CD4-positive, CD25-positive, alpha-beta regulatory T cell (primary cell): ENCODE results near the gene GRM8. TPM values are rescaled to one million over a fixed set of nuclear protein-coding genes. Genes with fewer than 3 reads are reported as not detected.

Source experiments
- ATAC-seq, 2 donors: fragments of 150-1000 bp; cut with Tn5 transposase; one replicate each; pipeline ENCODE4 v1.10.0; 2021; ENCODE audit warnings: low read depth in 2 of 2, moderate number of reproducible peaks in 2 of 2, moderate library complexity in 1 of 2
- DNase-seq, 3 donors: peaks; one replicate each; pipeline versions ENCODE4 v3.0.0 to v3.0.0-alpha.2; 2012 to 2022; ENCODE audit warnings: mixed read lengths in 1 of 3
- H3K27ac ChIP-seq: one replicate; pipeline ENCODE4 v1.7.0; 2013; ENCODE audit warnings: mild to moderate bottlenecking, low read length; ENCODE audit not compliant: insufficient read depth, poor library complexity, severe bottlenecking
- H3K27me3 ChIP-seq: one replicate; pipeline ENCODE4 v1.7.0; 2013; ENCODE audit warnings: low read length; ENCODE audit not compliant: control insufficient read depth, insufficient read depth
- H3K36me3 ChIP-seq: one replicate; pipeline ENCODE4 v1.7.0; 2013; ENCODE audit warnings: mild to moderate bottlenecking, low read length, moderate library complexity; ENCODE audit not compliant: control insufficient read depth, insufficient read depth
- H3K4me1 ChIP-seq: 2 replicates; pipeline ENCODE4 v1.7.0; 2013; ENCODE audit warnings: mild to moderate bottlenecking, low read length; ENCODE audit not compliant: insufficient read depth, control insufficient read depth, poor library complexity, severe bottlenecking
- H3K4me3 ChIP-seq: one replicate; pipeline ENCODE4 v1.7.0; 2013; ENCODE audit warnings: low read depth, mild to moderate bottlenecking, low read length, moderate library complexity
- H3K9me3 ChIP-seq, 2 experiments: 1 replicate in 1 of 2; 2 replicates in 1 of 2; pipeline ENCODE4 v1.7.0; 2013; ENCODE audit warnings: low read length in 2 of 2, mild to moderate bottlenecking in 1 of 2, moderate library complexity in 1 of 2; ENCODE audit not compliant: control insufficient read depth in 2 of 2
- H3K27ac Mint-ChIP-seq, 3 donors: one replicate each; pipeline ENCODE4 v1.8.0; 2020 to 2022; ENCODE audit warnings: mild to moderate bottlenecking in 3 of 3, mixed read lengths in 3 of 3, moderate library complexity in 2 of 3
- H3K27me3 Mint-ChIP-seq: one replicate; pipeline ENCODE4 v1.8.0; 2022; ENCODE audit warnings: mild to moderate bottlenecking, mixed read lengths
- H3K36me3 Mint-ChIP-seq: one replicate; pipeline ENCODE4 v1.8.0; 2020; ENCODE audit warnings: mixed read lengths
- H3K4me1 Mint-ChIP-seq, 4 donors: one replicate each; pipeline ENCODE4 v1.8.0; 2020 to 2022; ENCODE audit warnings: mixed read lengths in 4 of 4, mild to moderate bottlenecking in 1 of 4
- H3K4me3 Mint-ChIP-seq, 4 donors: one replicate each; pipeline ENCODE4 v1.8.0; 2020 to 2022; ENCODE audit warnings: mild to moderate bottlenecking in 4 of 4, mixed read lengths in 4 of 4, moderate library complexity in 3 of 4
- H3K9me3 Mint-ChIP-seq, 7 donors: one replicate each; pipeline ENCODE4 v1.8.0; 2020 to 2022; ENCODE audit warnings: mixed read lengths in 7 of 7, mild to moderate bottlenecking in 3 of 7, moderate library complexity in 2 of 7
- polyA plus RNA-seq, 4 donors: library from polyadenylated mRNA; unstranded; fragments of 300-500 nt; fragmentation: Illumina TruSeq; gene quantifications; one replicate each; pipeline ENCODE4 v1.2.3, GENCODE V29; 2021
- total RNA-seq: library from RNA; stranded (reverse); gene quantifications from one replicate; pipeline ENCODE4 v1.2.3, GENCODE V29; 2022

GRM8 gene
- total and polyA plus RNA-seq, 5 donors from 2014 or later = not detected

DNA sequence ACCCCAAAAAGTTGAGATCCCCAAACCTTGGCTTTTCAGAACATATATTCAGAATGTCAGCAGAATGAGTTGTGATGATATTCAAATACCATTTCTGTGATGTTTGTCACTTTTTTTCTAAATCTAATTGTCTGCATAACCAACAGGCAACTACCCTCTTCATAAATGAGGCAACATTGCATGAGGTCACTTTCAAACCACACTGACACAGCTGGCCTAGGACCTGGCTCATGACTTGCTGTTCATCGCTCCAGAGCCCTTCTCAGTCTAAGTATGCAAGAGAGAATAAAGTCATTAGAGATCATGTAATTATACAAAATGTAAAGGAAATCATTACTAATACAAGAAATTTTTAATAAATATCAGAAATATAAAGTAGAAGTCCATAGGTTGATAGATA lies 681.9 kb downstream of the GRM8 start:
- Histone ChIP-seq H3K9me3 (peaks cover 0 to 2% of the 10 kb centered on the region in 2 experiments), H3K4me1 (no peaks in the 10 kb centered on the region), H3K27me3 (no peaks in the 10 kb centered on the region), H3K4me3 (no peak overlapping the region), H3K27ac (no peak overlapping the region), H3K36me3 (no peaks in the 10 kb centered on the region)
- ATAC-seq = no peak
- Mint-ChIP-seq H3K36me3 (no peaks in the 10 kb centered on the region), H3K4me3 (no peak overlapping the region), H3K4me1 (no peaks in the 10 kb centered on the region), H3K27me3 (no peaks in the 10 kb centered on the region), H3K9me3 (peaks cover 0 to 11% (median 1%) of the 10 kb centered on the region in 7 donors), H3K27ac (no peak overlapping the region)
- DNase-seq = no peak

DNA sequence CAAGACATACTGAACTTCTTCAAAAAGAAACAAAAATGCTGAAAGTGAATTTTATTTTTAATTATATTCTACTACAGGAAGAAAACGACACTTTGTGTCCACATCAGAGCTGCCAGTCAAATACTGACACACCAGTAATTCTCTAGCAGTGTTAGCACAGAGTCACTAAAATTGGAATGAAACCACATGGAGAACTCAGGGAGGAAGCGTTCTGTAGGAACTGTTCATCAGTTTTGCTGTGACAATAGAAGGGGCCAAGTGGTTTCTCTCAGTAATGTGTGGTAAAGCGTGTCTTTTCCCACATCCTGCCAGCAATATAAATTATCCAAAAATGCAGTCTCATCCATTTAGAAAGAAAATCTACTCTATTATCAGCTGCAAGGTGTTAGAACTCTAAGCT lies 683.3 kb downstream of the GRM8 start:
- H3K27me3 Mint-ChIP-seq = no peaks in the 10 kb centered on the region
- no peak for DNase-seq
- H3K9me3 Mint-ChIP-seq = peaks cover 0 to 11% (median 2%) of the 10 kb centered on the region in 7 donors
- ATAC-seq = no peak
- no peaks in the 10 kb centered on the region for H3K36me3 ChIP-seq
- H3K27ac Mint-ChIP-seq = no peak overlapping the region
- H3K4me3 Mint-ChIP-seq = no peak overlapping the region
- H3K27ac ChIP-seq = no peak overlapping the region
- H3K4me1 Mint-ChIP-seq = no peaks in the 10 kb centered on the region
- no peaks in the 10 kb centered on the region for H3K36me3 Mint-ChIP-seq
- H3K27me3 ChIP-seq = no peaks in the 10 kb centered on the region
- H3K9me3 ChIP-seq = no peaks in the 10 kb centered on the region
- no peak overlapping the region for H3K4me3 ChIP-seq
- no peaks in the 10 kb centered on the region for H3K4me1 ChIP-seq

DNA sequence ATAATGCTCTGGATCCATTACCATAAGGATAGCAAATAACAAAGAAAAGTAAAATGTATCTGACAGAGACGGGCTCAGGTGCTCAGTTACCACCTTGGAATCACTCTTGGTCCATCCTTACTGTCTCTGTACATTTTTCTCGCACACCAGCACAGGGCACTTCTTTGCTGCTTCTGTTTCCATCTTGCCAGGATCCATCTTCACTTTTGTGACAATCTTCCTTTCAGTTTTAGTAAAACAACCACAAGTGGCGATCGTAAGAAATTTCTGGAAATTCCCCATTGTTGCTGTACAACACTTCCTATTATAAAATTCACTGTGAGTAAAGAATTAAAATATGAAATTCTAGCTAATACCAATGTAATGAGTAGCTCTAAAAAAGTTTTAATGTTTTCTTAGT lies 695.5 kb downstream of the GRM8 start:
- H3K4me3 Mint-ChIP-seq = no peak overlapping the region
- no peaks in the 10 kb centered on the region for H3K36me3 Mint-ChIP-seq
- H3K9me3 Mint-ChIP-seq = peaks cover 0 to 3% (median 0%) of the 10 kb centered on the region in 7 donors
- Histone ChIP-seq H3K4me1 (no peaks in the 10 kb centered on the region), H3K27me3 (no peaks in the 10 kb centered on the region), H3K36me3 (no peaks in the 10 kb centered on the region), H3K9me3 (no peaks in the 10 kb centered on the region), H3K27ac (no peak overlapping the region), H3K4me3 (no peak overlapping the region)
- H3K27me3 Mint-ChIP-seq = no peaks in the 10 kb centered on the region
- DNase-seq = no peak
- no peak for ATAC-seq
- H3K4me1 Mint-ChIP-seq = no peaks in the 10 kb centered on the region
- H3K27ac Mint-ChIP-seq = no peak overlapping the region

DNA sequence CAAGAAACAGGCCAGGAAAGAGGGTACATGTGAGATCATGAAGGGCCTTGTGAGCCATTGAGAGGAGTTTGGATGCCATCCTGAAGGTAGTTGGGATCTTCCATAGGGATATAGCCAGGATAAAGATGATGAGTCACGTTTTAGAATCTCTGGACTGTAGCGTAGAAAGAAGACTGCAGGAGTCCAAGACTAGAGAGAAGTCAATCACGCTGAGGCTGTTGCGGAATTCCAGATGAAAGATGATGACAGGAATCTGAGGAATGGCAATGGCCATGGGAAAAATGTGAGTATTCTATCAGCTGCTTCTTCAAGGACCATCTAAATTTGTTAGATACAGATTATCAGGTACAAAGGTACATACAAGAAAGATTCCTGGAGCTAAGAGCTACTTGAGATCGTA lies 711.3 kb downstream of the GRM8 start:
- Mint-ChIP-seq H3K4me3 (no peak overlapping the region), H3K9me3 (peaks cover 0 to 10% (median 3%) of the 10 kb centered on the region in 7 donors), H3K27ac (no peak overlapping the region), H3K4me1 (no peaks in the 10 kb centered on the region), H3K36me3 (no peaks in the 10 kb centered on the region), H3K27me3 (no peaks in the 10 kb centered on the region)
- no peak overlapping the region for H3K27ac ChIP-seq
- no peak overlapping the region for H3K4me3 ChIP-seq
- H3K27me3 ChIP-seq = no peaks in the 10 kb centered on the region
- H3K9me3 ChIP-seq = no peaks in the 10 kb centered on the region
- ATAC-seq = no peak
- DNase-seq = no peak
- H3K4me1 ChIP-seq = no peaks in the 10 kb centered on the region
- no peaks in the 10 kb centered on the region for H3K36me3 ChIP-seq

DNA sequence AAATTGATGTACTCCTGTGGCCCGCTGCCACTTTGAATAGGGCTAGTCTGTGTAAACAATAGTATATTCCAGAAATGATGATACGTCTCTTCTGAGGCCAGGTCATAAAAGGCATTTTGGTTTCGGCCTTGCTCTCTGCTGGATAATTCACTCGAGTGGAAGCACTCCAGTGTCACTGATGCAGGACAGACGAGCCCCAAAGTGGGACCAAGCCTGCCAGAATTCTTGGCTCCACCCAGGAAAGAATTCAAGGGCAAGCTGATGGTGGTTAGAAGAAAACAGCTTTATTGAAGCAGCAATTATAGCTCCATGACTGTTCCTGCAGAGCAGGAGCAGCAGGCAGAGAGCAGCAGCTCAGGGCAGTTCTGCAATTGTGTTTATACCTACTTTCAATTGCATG lies 717.6 kb downstream of the GRM8 start:
- Histone ChIP-seq H3K36me3 (no peaks in the 10 kb centered on the region), H3K27me3 (no peaks in the 10 kb centered on the region), H3K9me3 (no peaks in the 10 kb centered on the region), H3K27ac (no peak overlapping the region), H3K4me1 (no peaks in the 10 kb centered on the region), H3K4me3 (no peak overlapping the region)
- DNase-seq = no peak
- peaks cover 0 to 6% (median 0%) of the 10 kb centered on the region in 7 donors for H3K9me3 Mint-ChIP-seq
- H3K27ac Mint-ChIP-seq = no peak overlapping the region
- no peaks in the 10 kb centered on the region for H3K4me1 Mint-ChIP-seq
- ATAC-seq = no peak
- no peaks in the 10 kb centered on the region for H3K27me3 Mint-ChIP-seq
- no peak overlapping the region for H3K4me3 Mint-ChIP-seq
- H3K36me3 Mint-ChIP-seq = no peaks in the 10 kb centered on the region

DNA sequence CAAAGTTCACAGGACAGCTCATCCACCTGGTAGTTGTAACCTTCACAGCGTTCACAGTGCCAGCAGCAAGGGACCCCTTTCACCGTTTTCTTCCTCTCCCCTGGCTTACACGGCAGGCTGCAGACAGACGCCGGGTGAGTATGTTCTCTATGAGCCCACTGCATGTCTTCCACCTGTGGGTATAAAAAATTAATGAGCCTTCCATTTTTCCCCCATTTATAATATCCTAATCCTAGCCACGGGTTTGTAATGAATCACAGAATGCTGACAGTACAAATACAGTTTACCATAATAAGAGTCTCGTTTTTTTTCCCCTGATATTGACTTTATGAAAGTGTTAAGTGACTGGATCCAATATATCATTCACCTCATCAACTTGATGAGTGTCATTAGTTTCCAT lies 719.0 kb downstream of the GRM8 start:
- no peak overlapping the region for H3K4me3 ChIP-seq
- DNase-seq = no peak
- H3K27me3 ChIP-seq = no peaks in the 10 kb centered on the region
- Mint-ChIP-seq H3K36me3 (no peaks in the 10 kb centered on the region), H3K27ac (no peak overlapping the region), H3K9me3 (peaks cover 0 to 5% (median 0%) of the 10 kb centered on the region in 7 donors), H3K27me3 (no peaks in the 10 kb centered on the region), H3K4me3 (no peak overlapping the region), H3K4me1 (no peaks in the 10 kb centered on the region)
- H3K4me1 ChIP-seq = no peaks in the 10 kb centered on the region
- ATAC-seq = no peak
- no peaks in the 10 kb centered on the region for H3K36me3 ChIP-seq
- H3K27ac ChIP-seq = no peak overlapping the region
- H3K9me3 ChIP-seq = no peaks in the 10 kb centered on the region

DNA sequence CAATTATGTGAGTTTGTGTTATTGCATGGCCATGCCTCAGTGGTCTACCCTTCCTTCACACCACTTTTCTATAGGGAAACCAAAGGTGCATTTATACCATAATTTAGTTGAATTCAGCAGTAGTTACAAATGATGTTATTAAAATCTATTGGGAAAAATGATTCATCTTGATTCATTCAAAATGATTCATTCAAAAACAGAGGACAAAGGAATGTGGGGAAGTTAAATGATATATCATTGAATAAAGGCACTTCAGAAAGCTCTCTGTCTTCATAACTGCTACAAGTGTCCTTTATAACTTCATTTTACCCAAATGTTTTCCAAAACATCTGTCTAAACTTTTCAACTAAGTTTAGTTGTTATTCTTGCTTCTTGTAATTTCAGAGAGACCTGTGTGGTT lies 722.9 kb downstream of the GRM8 start:
- no peaks in the 10 kb centered on the region for H3K27me3 Mint-ChIP-seq

DNA sequence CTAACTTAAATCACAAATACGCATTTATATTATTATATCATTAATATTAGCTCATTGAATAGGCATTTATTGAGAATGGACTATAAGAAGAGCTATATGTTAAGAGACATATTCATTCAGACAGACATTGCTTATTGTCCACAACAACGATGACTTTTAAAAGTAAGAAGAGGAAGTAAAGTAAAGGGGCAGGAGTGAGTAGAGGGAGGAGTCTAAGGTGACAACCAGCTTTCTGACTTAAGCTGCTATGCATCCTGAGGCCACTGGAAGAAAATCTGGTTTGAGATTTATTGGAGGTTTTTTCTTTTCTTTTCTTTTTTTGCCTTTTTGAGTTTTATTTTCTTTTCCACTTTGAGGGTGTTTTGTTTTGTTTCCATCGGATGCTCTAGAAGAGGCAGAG lies 723.5 kb downstream of the GRM8 start:
- H3K27ac Mint-ChIP-seq = no peak overlapping the region
- Histone ChIP-seq H3K4me3 (no peak overlapping the region), H3K36me3 (no peaks in the 10 kb centered on the region), H3K27ac (no peak overlapping the region), H3K4me1 (no peaks in the 10 kb centered on the region), H3K9me3 (no peaks in the 10 kb centered on the region), H3K27me3 (no peaks in the 10 kb centered on the region)
- H3K4me1 Mint-ChIP-seq = no peaks in the 10 kb centered on the region
- H3K36me3 Mint-ChIP-seq = no peaks in the 10 kb centered on the region
- ATAC-seq = no peak
- peaks cover 0 to 7% (median 5%) of the 10 kb centered on the region in 7 donors for H3K9me3 Mint-ChIP-seq
- no peak overlapping the region for H3K4me3 Mint-ChIP-seq
- no peak for DNase-seq
- H3K27me3 Mint-ChIP-seq = no peaks in the 10 kb centered on the region

More for the DNA sequence above, 722.9 kb downstream of the GRM8 start:
- H3K27ac Mint-ChIP-seq = no peak overlapping the region
- H3K4me1 ChIP-seq = no peaks in the 10 kb centered on the region
- no peaks in the 10 kb centered on the region for H3K36me3 ChIP-seq
- no peak overlapping the region for H3K4me3 Mint-ChIP-seq
- H3K4me1 Mint-ChIP-seq = no peaks in the 10 kb centered on the region
- H3K27ac ChIP-seq = no peak overlapping the region
- no peaks in the 10 kb centered on the region for H3K9me3 ChIP-seq
- no peaks in the 10 kb centered on the region for H3K27me3 ChIP-seq
- H3K9me3 Mint-ChIP-seq = peaks cover 0 to 7% (median 5%) of the 10 kb centered on the region in 7 donors
- ATAC-seq (no peak), DNase-seq (no peak)
- H3K4me3 ChIP-seq = no peak overlapping the region
- H3K36me3 Mint-ChIP-seq = no peaks in the 10 kb centered on the region
